Prostate gland (tissue), 2 donors: ENCODE results near the gene ZXDC. TPM values are rescaled to one million over a fixed set of nuclear protein-coding genes. Genes with fewer than 3 reads are reported as not detected.

ENCODE experiments used
- DNase-seq: peaks from one replicate; pipeline ENCODE4 v3.0.0-alpha.2; 2019; ENCODE audit warnings: low spot score
- H3K27ac ChIP-seq, 2 donors: fragments of 200-600 bp; sonication (generic); 2 replicates each; pipeline ENCODE4 v1.5.1; 2017 to 2019
- H3K27me3 ChIP-seq: fragments of 200-600 bp; sonication (generic); replicated peaks from 2 replicates; pipeline ENCODE4 v1.5.1; 2019; ENCODE audit not compliant: insufficient read depth
- H3K36me3 ChIP-seq, 2 donors: fragments of 200-600 bp; sonication (generic); 1 replicate in 1 of 2; 2 replicates in 1 of 2; pipeline versions ENCODE4 v1.5.1 to v1.8.1; 2017 to 2019
- H3K4me1 ChIP-seq: fragments of 200-600 bp; sonication (generic); replicated peaks from 2 replicates; pipeline ENCODE4 v1.5.1; 2019
- H3K4me3 ChIP-seq, 2 donors: fragments of 200-600 bp; sonication (generic); 2 replicates each; pipeline ENCODE4 v1.5.1; 2017 to 2019
- H3K9me3 ChIP-seq: fragments of 200-600 bp; sonication (generic); 2 replicates; pipeline ENCODE4 v1.5.1; 2017
- POLR2A ChIP-seq: fragments of 450-650 bp; IDR thresholded peaks from one replicate; pipeline ENCODE4 v1.6.1; 2016; ENCODE audit warnings: antibody characterized with exemption, mild to moderate bottlenecking
- POLR2AphosphoS5 ChIP-seq: sonication (generic); formaldehyde crosslinking; IDR thresholded peaks from one replicate; pipeline ENCODE4 v1.6.1; 2017; ENCODE audit warnings: antibody characterized with exemption
- WGBS: methylation state at CpG from one replicate; pipeline ENCODE4 v1.1.5; 2018; 5-methylcytosine and 5-hydroxymethylcytosine counted together
- intact Hi-C: fragments of 100-400 bp; cut with DNase I; formaldehyde crosslinking; loops from one replicate; pipeline ENCODE4 v1.14.2; 2022
- total RNA-seq, 2 donors: library from RNA; depleted of rRNA; stranded (reverse); fragments of >200 nt; gene quantifications; one replicate each; pipeline ENCODE4 v1.1.0, GENCODE V29; 2016
- TF ChIP-seq, protein P1 (sequence below), 4 experiments: fragments of 200-600 bp in 2 of 4; fragments of 450-650 bp in 2 of 4; sonication (generic) in 2 of 4; IDR thresholded peaks; 1 replicate in 3 of 4; 2 replicates in 1 of 4; pipeline ENCODE4 v1.5.1; 2016 to 2019; ENCODE audit warnings: antibody characterized with exemption in 4 of 4, mild to moderate bottlenecking in 2 of 4, moderate library complexity in 2 of 4

Gene ZXDC
- total RNA-seq, 2 donors from 2014 or later: 47.7 to 87.0 TPM

DNA sequence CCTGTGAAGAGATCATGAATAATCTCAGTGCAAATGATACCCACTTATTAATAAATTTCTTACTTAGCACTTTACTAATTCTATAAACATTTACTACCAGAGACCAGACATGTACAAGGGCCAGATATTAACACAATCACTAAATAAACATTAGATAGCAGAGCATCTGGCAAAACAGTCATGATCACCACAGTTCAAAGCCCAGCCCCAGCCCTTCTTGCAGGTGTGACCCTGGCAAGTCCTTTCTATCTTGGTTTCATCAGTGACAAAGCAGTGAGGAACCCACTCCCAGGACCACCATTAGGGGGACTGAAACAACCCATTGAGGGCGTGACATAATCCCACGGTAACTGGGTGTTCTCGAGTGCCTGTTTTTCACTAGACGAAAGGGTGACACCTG is 11.6 kb downstream of the ZXDC start:
- DNase-seq: no peak
- Histone ChIP-seq H3K4me3 (no peak overlapping the region), H3K36me3 (peaks cover 18 to 42% of the 10 kb centered on the region in 2 donors), H3K27me3 (no peaks in the 10 kb centered on the region), H3K4me1 (no peaks in the 10 kb centered on the region), H3K9me3 (no peaks in the 10 kb centered on the region), H3K27ac (no peak overlapping the region)
- 86% methylated on average over 4 of the region's 4 CpGs for WGBS
- intact Hi-C loops: no loop called here
- TF ChIP-seq POLR2AphosphoS5 (no peak), POLR2A (no peak)
- TF ChIP-seq, protein P1, sequence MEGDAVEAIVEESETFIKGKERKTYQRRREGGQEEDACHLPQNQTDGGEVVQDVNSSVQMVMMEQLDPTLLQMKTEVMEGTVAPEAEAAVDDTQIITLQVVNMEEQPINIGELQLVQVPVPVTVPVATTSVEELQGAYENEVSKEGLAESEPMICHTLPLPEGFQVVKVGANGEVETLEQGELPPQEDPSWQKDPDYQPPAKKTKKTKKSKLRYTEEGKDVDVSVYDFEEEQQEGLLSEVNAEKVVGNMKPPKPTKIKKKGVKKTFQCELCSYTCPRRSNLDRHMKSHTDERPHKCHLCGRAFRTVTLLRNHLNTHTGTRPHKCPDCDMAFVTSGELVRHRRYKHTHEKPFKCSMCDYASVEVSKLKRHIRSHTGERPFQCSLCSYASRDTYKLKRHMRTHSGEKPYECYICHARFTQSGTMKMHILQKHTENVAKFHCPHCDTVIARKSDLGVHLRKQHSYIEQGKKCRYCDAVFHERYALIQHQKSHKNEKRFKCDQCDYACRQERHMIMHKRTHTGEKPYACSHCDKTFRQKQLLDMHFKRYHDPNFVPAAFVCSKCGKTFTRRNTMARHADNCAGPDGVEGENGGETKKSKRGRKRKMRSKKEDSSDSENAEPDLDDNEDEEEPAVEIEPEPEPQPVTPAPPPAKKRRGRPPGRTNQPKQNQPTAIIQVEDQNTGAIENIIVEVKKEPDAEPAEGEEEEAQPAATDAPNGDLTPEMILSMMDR (IDR thresholded peaks at IDR 0.05): no peak

DNA sequence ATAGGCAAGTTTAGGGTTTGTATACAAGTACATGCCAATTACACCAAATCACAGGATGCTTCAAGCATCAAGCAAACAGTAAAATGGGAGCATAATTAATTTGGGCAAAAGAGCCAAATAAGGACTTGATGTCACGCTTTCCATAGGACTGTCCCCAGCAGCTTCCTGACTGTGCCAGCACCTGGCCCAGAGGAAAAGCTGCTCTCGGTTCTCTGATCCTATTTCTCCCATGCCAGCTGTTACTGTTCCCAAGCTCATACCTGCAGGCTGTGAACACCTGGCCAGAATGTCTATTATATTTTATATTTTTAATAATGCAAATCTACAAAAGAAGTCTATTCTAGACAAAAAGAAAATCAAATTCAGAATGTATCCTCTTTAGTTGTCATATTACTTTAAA is 12.2 kb downstream of the ZXDC start:
- 92% methylated on average over 2 of the region's 2 CpGs for WGBS
- Histone ChIP-seq H3K4me1 (no peaks in the 10 kb centered on the region), H3K27me3 (no peaks in the 10 kb centered on the region), H3K27ac (no peak overlapping the region), H3K4me3 (no peak overlapping the region), H3K9me3 (no peaks in the 10 kb centered on the region), H3K36me3 (peaks cover 18 to 42% of the 10 kb centered on the region in 2 donors)
- TF ChIP-seq POLR2AphosphoS5 (no peak), POLR2A (no peak)
- TF ChIP-seq, protein P1 (IDR thresholded peaks at IDR 0.05): no peak
- no peak for DNase-seq
- intact Hi-C loops: no loop called here

DNA sequence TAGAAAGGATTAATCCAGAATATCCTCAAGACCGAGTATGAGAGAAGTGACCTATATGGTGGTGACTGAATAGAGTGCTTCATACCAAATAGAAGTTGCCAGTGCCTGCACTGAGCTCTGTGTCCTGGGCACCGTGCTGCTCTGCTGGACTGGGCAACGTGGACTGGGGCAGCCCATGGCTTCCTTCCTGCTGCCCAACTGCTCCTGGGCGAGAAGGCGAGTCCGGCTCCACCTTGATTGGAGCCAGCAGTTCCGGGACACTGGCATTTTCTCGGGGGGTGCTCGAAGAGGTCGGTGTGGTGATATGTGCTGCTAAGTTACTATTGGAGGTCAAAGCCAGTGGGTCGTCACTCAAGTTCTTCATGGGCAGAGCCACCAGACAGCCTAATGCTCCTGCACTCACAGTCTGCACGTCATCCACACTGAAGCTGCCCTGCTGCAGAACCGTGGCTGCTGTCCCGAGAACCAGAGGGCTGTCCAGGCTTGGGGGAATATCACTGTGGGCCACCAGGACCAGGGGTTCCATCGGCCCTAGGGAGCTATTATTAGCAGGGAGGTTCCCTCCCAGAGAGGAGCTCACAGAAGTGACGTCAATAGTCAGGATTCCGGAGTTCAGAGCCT is 14.1 kb downstream of the ZXDC start:
- TF ChIP-seq, protein P1 (IDR thresholded peaks at IDR 0.05): no peak
- H3K36me3 ChIP-seq: peaks cover 18 to 35% of the 10 kb centered on the region in 2 donors

DNA sequence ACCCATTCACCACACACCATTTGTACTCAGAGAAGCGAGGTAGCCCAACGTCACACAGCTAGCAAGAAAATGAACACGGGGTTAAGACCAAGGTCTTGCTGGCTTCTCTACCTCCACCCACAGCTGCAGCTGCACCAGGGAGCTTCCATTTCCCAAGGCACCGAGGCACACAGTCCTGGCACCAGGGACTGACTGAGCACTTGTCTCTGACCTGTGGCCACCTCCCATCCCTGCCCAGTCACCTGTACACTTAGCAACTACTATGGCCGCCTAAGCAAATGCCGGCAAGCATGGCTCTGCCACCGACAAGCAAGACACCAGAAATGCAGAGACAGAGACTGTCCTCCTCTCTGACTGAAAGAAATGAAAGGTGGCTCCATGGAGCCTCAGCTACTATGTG is 15.3 kb downstream of the ZXDC start:
- no peaks in the 10 kb centered on the region for H3K4me1 ChIP-seq
- no peak overlapping the region for H3K4me3 ChIP-seq
- no peaks in the 10 kb centered on the region for H3K27me3 ChIP-seq
- WGBS: 84% methylated on average over 7 of the region's 7 CpGs
- no peak for DNase-seq
- H3K36me3 ChIP-seq: peaks cover 15 to 28% of the 10 kb centered on the region in 2 donors
- H3K27ac ChIP-seq: no peak overlapping the region
- H3K9me3 ChIP-seq: no peaks in the 10 kb centered on the region
- intact Hi-C loops: no loop called here
- TF ChIP-seq POLR2A: no peak

More for the DNA sequence above, 14.1 kb downstream of the ZXDC start:
- Histone ChIP-seq H3K27ac (no peak overlapping the region), H3K4me1 (no peaks in the 10 kb centered on the region), H3K9me3 (no peaks in the 10 kb centered on the region), H3K27me3 (no peaks in the 10 kb centered on the region), H3K4me3 (no peak overlapping the region)
- intact Hi-C loops: no loop called here
- 89% methylated on average over 17 of the region's 17 CpGs for WGBS
- DNase-seq: no peak

DNA sequence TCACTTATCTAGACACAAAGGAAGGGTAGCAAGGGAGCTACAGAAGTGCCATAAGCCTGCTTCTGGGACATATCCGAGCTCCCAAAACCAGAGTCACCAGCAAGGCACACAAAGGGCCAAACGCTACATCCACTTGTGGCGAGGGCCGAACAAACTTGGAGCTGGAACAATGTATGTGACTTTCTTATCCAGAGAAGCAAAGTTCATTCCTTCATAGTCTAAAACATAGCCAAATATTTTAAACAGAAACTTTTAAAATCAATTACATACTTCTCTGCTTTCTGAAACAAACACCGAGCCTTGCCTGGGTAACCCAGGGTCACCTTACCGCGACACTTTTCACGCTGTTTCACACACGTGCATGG is 15.9 kb downstream of the ZXDC start:
- Histone ChIP-seq H3K4me3 (no peak overlapping the region), H3K27me3 (no peaks in the 10 kb centered on the region), H3K9me3 (no peaks in the 10 kb centered on the region), H3K36me3 (peaks cover 13 to 25% of the 10 kb centered on the region in 2 donors), H3K4me1 (no peaks in the 10 kb centered on the region), H3K27ac (no peak overlapping the region)
- no peak for DNase-seq
- WGBS: 85% methylated on average over 9 of the region's 9 CpGs
- intact Hi-C loops: no loop called here
- TF ChIP-seq POLR2A (no peak), POLR2AphosphoS5 (no peak)

DNA sequence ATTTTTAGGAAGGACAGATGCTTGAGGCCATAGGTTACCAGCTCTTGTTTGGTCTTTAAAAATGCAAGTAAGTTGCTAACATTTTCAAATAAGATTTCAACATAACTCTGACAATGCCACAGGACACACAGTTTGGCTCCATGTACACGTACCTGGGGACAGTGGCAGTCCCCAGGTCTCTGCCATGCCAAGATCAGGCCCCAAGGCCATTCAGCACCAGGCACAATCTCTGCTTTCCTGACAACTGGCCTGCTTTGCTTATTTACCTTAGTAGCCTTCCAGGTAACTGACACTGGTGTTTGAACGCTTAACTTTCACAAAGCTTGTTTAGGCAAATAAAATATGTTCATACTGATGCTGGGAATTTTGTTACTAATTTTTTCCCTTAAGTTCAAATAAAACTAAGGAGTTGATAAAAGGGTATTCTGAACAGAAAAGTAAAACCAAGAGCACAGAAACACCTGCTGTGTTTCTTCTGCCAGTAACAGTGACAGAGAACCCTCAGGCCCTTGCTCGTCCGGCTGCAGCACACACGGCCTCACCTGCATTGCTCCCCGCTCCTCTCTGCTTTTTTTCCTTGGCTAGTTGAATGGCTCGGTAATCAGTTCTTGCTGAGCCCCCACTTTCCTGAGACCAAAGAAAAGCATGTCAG is 16.5 kb downstream of the ZXDC start:
- H3K4me1 ChIP-seq: no peaks in the 10 kb centered on the region
- no peaks in the 10 kb centered on the region for H3K27me3 ChIP-seq
- intact Hi-C loops: no loop called here
- DNase-seq: no peak
- peaks cover 13 to 19% of the 10 kb centered on the region in 2 donors for H3K36me3 ChIP-seq
- TF ChIP-seq POLR2A (no peak), POLR2AphosphoS5 (no peak)
- TF ChIP-seq, protein P1 (IDR thresholded peaks at IDR 0.05): no peak
- 66% methylated on average over 7 of the region's 7 CpGs for WGBS
- H3K27ac ChIP-seq: no peak overlapping the region
- H3K4me3 ChIP-seq: no peak overlapping the region
- no peaks in the 10 kb centered on the region for H3K9me3 ChIP-seq
